Uterus (tissue), 4 donors: ENCODE data around the gene SMTNL1. TPM values are rescaled to one million over a fixed set of nuclear protein-coding genes. Genes with fewer than 3 reads are reported as not detected.

ENCODE experiments used
- DNase-seq, 2 donors: peaks; one replicate each; pipeline ENCODE4 v3.0.0-alpha.2; 2019 to 2020
- H3K27ac ChIP-seq, 2 donors: fragments of 200-600 bp; sonication (generic); 1 replicate in 1 of 2; 2 replicates in 1 of 2; pipeline ENCODE4 v1.5.1; 2016 to 2018
- H3K27me3 ChIP-seq, 2 donors: fragments of 200-600 bp; sonication (generic); one replicate each; pipeline ENCODE4 v1.5.1; 2018 to 2019; ENCODE audit warnings: control low read depth in 1 of 2
- H3K36me3 ChIP-seq, 2 donors: fragments of 200-600 bp; sonication (generic); one replicate each; pipeline ENCODE4 v1.5.1; 2019; ENCODE audit warnings: control low read depth in 1 of 2
- H3K4me1 ChIP-seq, 2 donors: fragments of 200-600 bp; sonication (generic); one replicate each; pipeline ENCODE4 v1.5.1; 2018 to 2019; ENCODE audit warnings: control low read depth in 1 of 2
- H3K4me3 ChIP-seq, 2 donors: fragments of 200-600 bp; sonication (generic); 1 replicate in 1 of 2; 2 replicates in 1 of 2; pipeline ENCODE4 v1.5.1; 2018 to 2019; ENCODE audit warnings: mild to moderate bottlenecking in 1 of 2
- H3K9me3 ChIP-seq, 2 donors: fragments of 200-600 bp; sonication (generic); one replicate each; pipeline ENCODE4 v1.5.1; 2019; ENCODE audit warnings: control low read depth in 1 of 2
- CTCF ChIP-seq, 4 experiments: fragments of 200-600 bp in 2 of 4; fragments of 450-650 bp in 2 of 4; sonication (generic) in 2 of 4; IDR thresholded peaks; one replicate each; pipeline ENCODE4 v1.5.1; 2016 to 2019; ENCODE audit warnings: antibody characterized with exemption in 4 of 4, mild to moderate bottlenecking in 2 of 4, moderate library complexity in 1 of 4
- POLR2A ChIP-seq, 2 donors: fragments of 450-650 bp; IDR thresholded peaks; one replicate each; pipeline ENCODE4 v1.6.1; 2016; ENCODE audit warnings: antibody characterized with exemption in 2 of 2, mild to moderate bottlenecking in 1 of 2, moderate library complexity in 1 of 2
- intact Hi-C: fragments of 100-400 bp; cut with DNase I; formaldehyde crosslinking; loops from one replicate; pipeline ENCODE4 v1.15.1; 2023; ENCODE audit warnings: low total_unique reads
- total RNA-seq, 4 donors: library from RNA; depleted of rRNA in 3 of 4; stranded (reverse); fragments of >200 nt in 3 of 4; gene quantifications; one replicate each; pipeline versions ENCODE4 v1.1.0 to v1.2.4, GENCODE V29; 2014 to 2023
- donor health status: DM: yes; HTN: yes; CAD: no.

Gene SMTNL1
- total RNA-seq, 4 donors from 2014 or later: not detected

- TF ChIP-seq CTCF (IDR thresholded peaks at IDR 0.05) (peak; percentile 66 to 88 (median 79)), POLR2A (IDR thresholded peaks at IDR 0.05) (no peak)
- intact Hi-C loops: no loop called here
- Histone ChIP-seq H3K27ac (no peak overlapping the region), H3K4me3 (no peak overlapping the region), H3K9me3 (no peaks in the 10 kb centered on the region), H3K36me3 (no peaks in the 10 kb centered on the region), H3K27me3 (no peaks in the 10 kb centered on the region), H3K4me1 (peaks cover 0 to 2% of the 10 kb centered on the region in 2 donors)
- DNase-seq: peak; percentile 61
Observed at GRCh38 chr11:57493507-57494503, 43.6 kb upstream of the SMTNL1 start.

GRCh38 chr11:57496109-57496820, 41.1 kb upstream of the SMTNL1 start:
- Histone ChIP-seq H3K27ac (no peak overlapping the region), H3K4me1 (peaks cover 0 to 16% of the 10 kb centered on the region in 2 donors), H3K27me3 (no peaks in the 10 kb centered on the region), H3K36me3 (no peaks in the 10 kb centered on the region), H3K4me3 (no peak overlapping the region), H3K9me3 (no peaks in the 10 kb centered on the region)
- TF ChIP-seq POLR2A (IDR thresholded peaks at IDR 0.05): no peak
- no peak for TF ChIP-seq CTCF (IDR thresholded peaks at IDR 0.05)
- no peak for DNase-seq
- intact Hi-C loops: no loop called here

- Histone ChIP-seq H3K27me3 (no peaks in the 10 kb centered on the region), H3K27ac (no peak overlapping the region), H3K9me3 (no peaks in the 10 kb centered on the region), H3K4me1 (peaks cover 0 to 16% of the 10 kb centered on the region in 2 donors), H3K4me3 (no peak overlapping the region), H3K36me3 (no peaks in the 10 kb centered on the region)
- no peak for TF ChIP-seq POLR2A (IDR thresholded peaks at IDR 0.05)
- TF ChIP-seq CTCF (IDR thresholded peaks at IDR 0.05): no peak
- no peak for DNase-seq
- intact Hi-C loops: no loop called here
Observed at GRCh38 chr11:57497303-57498247, 39.8 kb upstream of the SMTNL1 start.

DNA sequence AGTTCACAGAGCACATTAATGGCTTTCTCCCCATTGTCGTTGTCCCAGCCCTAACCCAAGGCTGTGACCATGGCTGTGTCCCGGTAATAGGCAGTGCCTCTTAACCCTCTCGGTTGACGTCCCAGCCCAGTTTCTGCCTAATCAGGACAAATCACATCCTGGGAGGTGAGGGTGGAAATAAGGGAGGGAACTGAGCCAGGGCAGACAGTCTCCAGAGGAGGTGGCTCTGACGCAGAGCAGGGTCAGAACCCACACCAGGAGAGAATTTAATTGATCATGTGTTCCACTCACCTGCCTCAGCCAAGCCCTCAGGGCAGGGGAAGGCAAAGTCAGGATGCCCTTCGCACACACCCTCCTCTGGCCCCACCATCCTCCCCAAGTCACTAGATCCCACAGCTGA, 38.9 kb upstream of the SMTNL1 start:
- H3K27ac ChIP-seq: peak overlapping the region; percentile 79 to 88

DNA sequence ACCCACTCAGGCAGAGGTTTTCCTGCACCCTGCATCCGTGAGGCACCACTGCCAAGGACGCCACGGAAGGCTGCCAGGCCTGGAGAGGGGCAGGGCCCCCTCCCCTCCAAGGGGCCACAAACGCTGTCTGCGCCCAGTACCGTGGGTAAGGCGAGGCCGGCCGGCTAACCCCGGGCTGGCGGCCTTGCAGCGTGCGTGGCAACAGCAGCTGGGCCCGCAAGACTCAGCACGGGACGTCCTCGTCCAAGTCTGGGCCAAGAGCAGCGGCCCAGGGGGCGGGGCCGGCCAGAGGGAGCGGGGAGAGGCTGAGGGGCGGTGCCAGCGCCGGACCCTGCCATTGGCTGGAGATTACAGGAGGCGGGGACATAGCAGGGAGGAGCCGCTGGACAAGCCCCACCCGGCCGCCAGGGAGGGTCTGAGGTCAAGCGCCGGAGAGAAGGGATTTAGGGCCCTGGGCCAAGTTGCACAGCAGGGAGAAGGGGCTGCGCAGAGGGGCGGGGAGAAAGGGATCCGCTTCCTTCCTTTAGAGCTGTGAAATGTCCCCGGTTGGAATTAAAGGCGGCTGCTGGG, 37.9 kb upstream of the SMTNL1 start:
- H3K4me3 ChIP-seq: peak overlapping the region; percentile 21 to 27
- no peaks in the 10 kb centered on the region for H3K36me3 ChIP-seq
- peak; percentile 98 for DNase-seq
- no peaks in the 10 kb centered on the region for H3K9me3 ChIP-seq
- peak overlapping the region; percentile 79 to 88 for H3K27ac ChIP-seq
- TF ChIP-seq POLR2A (IDR thresholded peaks at IDR 0.05) (peak; percentile 45 to 50), CTCF (IDR thresholded peaks at IDR 0.05) (peak in 1 of 4 experiments; percentile 17)
- peaks cover 0 to 16% of the 10 kb centered on the region in 2 donors for H3K4me1 ChIP-seq
- intact Hi-C loops: no loop called here
- H3K27me3 ChIP-seq: no peaks in the 10 kb centered on the region

More for the DNA sequence above, 38.9 kb upstream of the SMTNL1 start:
- H3K9me3 ChIP-seq: no peaks in the 10 kb centered on the region
- H3K4me1 ChIP-seq: peaks cover 0 to 16% of the 10 kb centered on the region in 2 donors
- H3K36me3 ChIP-seq: no peaks in the 10 kb centered on the region
- no peaks in the 10 kb centered on the region for H3K27me3 ChIP-seq
- no peak overlapping the region for H3K4me3 ChIP-seq
- TF ChIP-seq POLR2A (IDR thresholded peaks at IDR 0.05): no peak
- no peak for DNase-seq
- intact Hi-C loops: no loop called here
